HUES64 (cell line): ENCODE data around the gene CMPK1.

Experiments used
- H3K27ac ChIP-seq: 2 replicates; pipeline ENCODE4 v1.7.0; 2013; ENCODE audit warnings: low read depth, low read length, inconsistent platforms
- H3K27me3 ChIP-seq: 2 replicates; pipeline ENCODE4 v1.6.1; 2013; ENCODE audit warnings: mild to moderate bottlenecking, low read length; ENCODE audit not compliant: insufficient read depth
- H3K36me3 ChIP-seq: 2 replicates; pipeline ENCODE4 v1.6.1; 2013; ENCODE audit warnings: mild to moderate bottlenecking, low read length; ENCODE audit not compliant: insufficient read depth
- H3K4me1 ChIP-seq: 2 replicates; pipeline ENCODE4 v1.6.1; 2013; ENCODE audit warnings: mild to moderate bottlenecking, low read length, moderate library complexity; ENCODE audit not compliant: insufficient read depth
- H3K4me3 ChIP-seq: 2 replicates; pipeline ENCODE4 v1.5.1; 2013; ENCODE audit warnings: mild to moderate bottlenecking, low read length, moderate library complexity
- H3K9ac ChIP-seq: 2 replicates; pipeline ENCODE4 v1.6.1; 2013; ENCODE audit warnings: mild to moderate bottlenecking, low read depth, low read length
- H3K9me3 ChIP-seq: 2 replicates; pipeline ENCODE4 v1.6.1; 2013; ENCODE audit warnings: low read depth, low read length; ENCODE audit not compliant: insufficient read depth
- WGBS: fragments of 150-250, 120-280 bp; methylation state at CpG from one replicate; pipeline ENCODE4 v1.1.7; 2013; ENCODE audit warnings: missing lambda C conversion rate; 5-methylcytosine and 5-hydroxymethylcytosine counted together

Gene CMPK1

GRCh38 chr1:47395433-47395832, 61.8 kb downstream of the CMPK1 start:
- 92% methylated on average over 3 of the region's 3 CpGs for WGBS
- H3K9ac ChIP-seq = no peak overlapping the region
- H3K27me3 ChIP-seq = peaks cover 12% of the 10 kb centered on the region; the same call in 1 of the 2 replicates
- no peaks in the 10 kb centered on the region for H3K9me3 ChIP-seq
- H3K36me3 ChIP-seq = no peaks in the 10 kb centered on the region
- H3K4me1 ChIP-seq = no peaks in the 10 kb centered on the region
- H3K27ac ChIP-seq = no peak overlapping the region
- no peak overlapping the region for H3K4me3 ChIP-seq

DNA sequence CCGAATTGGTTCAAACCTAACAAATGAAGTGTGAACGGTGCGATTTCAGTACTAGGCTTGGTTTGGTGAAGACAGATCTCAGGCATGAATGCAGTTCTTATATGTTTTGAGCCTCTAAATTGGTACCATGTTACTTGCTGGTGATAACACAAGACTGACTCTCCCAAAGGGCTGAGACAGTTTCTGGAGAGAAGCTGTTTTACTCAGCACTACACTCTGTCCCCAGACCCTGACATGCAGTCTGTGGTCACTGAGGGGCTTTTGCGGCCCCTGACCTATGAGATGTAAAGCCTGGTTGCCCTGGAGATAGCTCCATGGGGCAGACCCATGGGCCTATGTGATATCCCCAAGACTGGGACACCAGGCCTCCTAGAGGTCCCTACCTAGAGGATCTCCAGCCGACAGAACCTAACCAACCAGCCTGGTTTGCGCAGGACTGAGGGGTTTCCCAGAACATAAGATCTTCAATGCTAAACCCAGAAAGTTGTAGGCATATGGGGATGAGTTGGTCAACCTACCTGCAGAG, 63.1 kb downstream of the CMPK1 start:
- 90% methylated on average over 6 of the region's 6 CpGs for WGBS

GRCh38 chr1:47399138-47399845, 65.7 kb downstream of the CMPK1 start:
- H3K9ac ChIP-seq = no peak overlapping the region
- H3K9me3 ChIP-seq = no peaks in the 10 kb centered on the region
- WGBS = 80% methylated on average over 4 of the region's 4 CpGs
- H3K36me3 ChIP-seq = no peaks in the 10 kb centered on the region
- peaks cover 6% of the 10 kb centered on the region for H3K27me3 ChIP-seq
- H3K4me1 ChIP-seq = no peaks in the 10 kb centered on the region
- H3K27ac ChIP-seq = no peak overlapping the region
- H3K4me3 ChIP-seq = no peak overlapping the region

More for the DNA sequence above, 63.1 kb downstream of the CMPK1 start:
- Histone ChIP-seq H3K27ac (no peak overlapping the region), H3K36me3 (no peaks in the 10 kb centered on the region), H3K4me3 (no peak overlapping the region), H3K9me3 (no peaks in the 10 kb centered on the region), H3K27me3 (peaks cover 12% of the 10 kb centered on the region), H3K4me1 (no peaks in the 10 kb centered on the region), H3K9ac (no peak overlapping the region)

- Histone ChIP-seq H3K4me1 (no peaks in the 10 kb centered on the region), H3K9ac (no peak overlapping the region), H3K9me3 (no peaks in the 10 kb centered on the region), H3K27me3 (peaks cover 4% of the 10 kb centered on the region), H3K36me3 (no peaks in the 10 kb centered on the region), H3K27ac (no peak overlapping the region), H3K4me3 (no peak overlapping the region)
- 91% methylated on average over 4 of the region's 4 CpGs for WGBS
These were observed 66.2 kb downstream of the CMPK1 start for GRCh38 chr1:47399846-47400155.

GRCh38 chr1:47401761-47402160, 68.2 kb downstream of the CMPK1 start:
- Histone ChIP-seq H3K9ac (no peak overlapping the region), H3K4me3 (no peak overlapping the region), H3K27ac (no peak overlapping the region), H3K9me3 (no peaks in the 10 kb centered on the region), H3K27me3 (peaks cover 4% of the 10 kb centered on the region), H3K4me1 (no peaks in the 10 kb centered on the region), H3K36me3 (no peaks in the 10 kb centered on the region)
- 91% methylated on average over 4 of the region's 4 CpGs for WGBS

DNA sequence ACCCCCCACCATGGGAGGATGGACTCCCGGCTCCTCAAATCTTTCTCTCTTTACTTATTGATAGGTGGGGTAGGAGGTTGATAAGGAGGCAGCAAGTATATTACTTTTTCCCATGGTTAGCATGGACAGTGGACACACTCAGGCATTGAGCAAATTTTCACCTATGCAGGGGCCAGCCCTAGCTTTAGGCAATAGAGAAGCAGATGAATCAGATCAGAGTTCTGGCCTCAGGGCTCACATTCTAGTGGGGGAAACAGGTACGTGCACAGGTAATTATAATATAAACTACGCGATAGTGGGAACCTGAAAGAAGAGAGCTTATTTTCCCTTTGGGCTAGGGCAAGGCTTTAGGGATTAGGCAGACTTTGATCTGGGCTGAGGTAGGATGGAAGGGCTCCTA, 69.0 kb downstream of the CMPK1 start:
- no peaks in the 10 kb centered on the region for H3K36me3 ChIP-seq
- H3K4me1 ChIP-seq = no peaks in the 10 kb centered on the region
- WGBS = 92% methylated on average over 3 of the region's 4 CpGs
- no peak overlapping the region for H3K9ac ChIP-seq
- no peak overlapping the region for H3K27ac ChIP-seq
- no peaks in the 10 kb centered on the region for H3K9me3 ChIP-seq
- H3K4me3 ChIP-seq = no peak overlapping the region
- peaks cover 7% of the 10 kb centered on the region for H3K27me3 ChIP-seq

GRCh38 chr1:47403321-47403910, 69.8 kb downstream of the CMPK1 start:
- Histone ChIP-seq H3K27me3 (peaks cover 4% of the 10 kb centered on the region), H3K27ac (no peak overlapping the region), H3K36me3 (no peaks in the 10 kb centered on the region), H3K4me3 (no peak overlapping the region), H3K4me1 (no peaks in the 10 kb centered on the region), H3K9ac (no peak overlapping the region), H3K9me3 (no peaks in the 10 kb centered on the region)
- WGBS = 95% methylated on average over 4 of the region's 4 CpGs

- Histone ChIP-seq H3K4me3 (no peak overlapping the region), H3K9me3 (no peaks in the 10 kb centered on the region), H3K36me3 (no peaks in the 10 kb centered on the region), H3K4me1 (no peaks in the 10 kb centered on the region), H3K27me3 (peaks cover 6% of the 10 kb centered on the region), H3K27ac (no peak overlapping the region), H3K9ac (no peak overlapping the region)
- 82% methylated on average over 5 of the region's 5 CpGs for WGBS
These were observed 72.1 kb downstream of the CMPK1 start for GRCh38 chr1:47405697-47406096.

GRCh38 chr1:47406966-47407365, 73.4 kb downstream of the CMPK1 start:
- H3K27ac ChIP-seq = no peak overlapping the region
- no peak overlapping the region for H3K4me3 ChIP-seq
- 93% methylated on average over 2 of the region's 5 CpGs for whole genome bisulfite sequencing
- no peaks in the 10 kb centered on the region for H3K9me3 ChIP-seq
- peaks cover 19% of the 10 kb centered on the region for H3K27me3 ChIP-seq
- H3K4me1 ChIP-seq = no peaks in the 10 kb centered on the region
- H3K9ac ChIP-seq = no peak overlapping the region
- H3K36me3 ChIP-seq = no peaks in the 10 kb centered on the region

GRCh38 chr1:47407481-47407880, 73.9 kb downstream of the CMPK1 start:
- no peaks in the 10 kb centered on the region for H3K4me1 ChIP-seq
- peaks cover 19% of the 10 kb centered on the region for H3K27me3 ChIP-seq
- WGBS = 91% methylated on average over 3 of the region's 3 CpGs
- no peak overlapping the region for H3K27ac ChIP-seq
- H3K4me3 ChIP-seq = no peak overlapping the region
- no peak overlapping the region for H3K9ac ChIP-seq
- H3K9me3 ChIP-seq = no peaks in the 10 kb centered on the region
- no peaks in the 10 kb centered on the region for H3K36me3 ChIP-seq

DNA sequence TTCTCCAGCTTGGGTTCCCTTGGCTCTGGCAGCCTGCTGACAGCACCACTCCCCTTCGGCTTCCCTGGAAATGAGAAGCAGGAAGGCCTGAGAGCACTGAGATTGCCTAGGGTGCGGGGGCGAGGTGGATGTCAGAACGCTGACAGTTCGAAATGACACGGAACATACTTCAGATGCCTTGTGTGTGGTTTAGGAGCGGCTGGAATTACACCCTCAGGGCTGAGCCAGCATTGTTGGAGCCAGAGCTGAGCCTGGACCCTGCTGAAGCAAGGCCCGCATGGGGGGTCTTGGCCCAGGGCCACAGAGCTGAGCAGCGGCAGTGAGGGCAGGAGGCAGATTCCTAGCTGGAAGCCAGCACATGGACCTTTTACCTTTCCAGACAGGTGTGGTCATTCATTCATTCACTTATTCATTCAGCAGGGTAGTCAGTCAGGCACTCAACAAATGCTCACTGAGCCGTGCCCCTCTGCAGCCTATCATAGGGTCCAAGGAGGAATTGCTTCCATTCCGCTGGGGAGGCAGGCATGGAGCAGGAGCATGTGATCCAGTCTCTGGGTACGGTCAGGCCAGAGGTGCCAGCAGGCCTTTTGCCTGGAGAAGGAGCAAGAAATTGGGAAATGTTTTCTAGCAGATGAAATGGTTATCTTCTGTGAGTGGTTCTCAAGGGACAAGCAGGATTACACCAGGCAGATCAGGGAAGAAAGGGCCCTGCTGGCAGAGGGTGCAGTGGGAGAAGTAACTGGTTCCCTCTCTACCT, 75.9 kb downstream of the CMPK1 start:
- H3K27me3 ChIP-seq = peaks cover 36% of the 10 kb centered on the region
- WGBS = 75% methylated on average over 12 of the region's 12 CpGs
- no peaks in the 10 kb centered on the region for H3K36me3 ChIP-seq
- no peak overlapping the region for H3K27ac ChIP-seq
- H3K9ac ChIP-seq = no peak overlapping the region
- H3K4me1 ChIP-seq = no peaks in the 10 kb centered on the region
- no peaks in the 10 kb centered on the region for H3K9me3 ChIP-seq
- no peak overlapping the region for H3K4me3 ChIP-seq
